IPS DF 4.7 (cell line): Measurements from ENCODE around the gene FKBP3.
"Not testable (repeated sequence)": the region's sequence is repeated elsewhere in the genome, so short reads cannot be mapped to it uniquely, and the experiment has no call there.

Experiments
- DNase-seq: peaks from one replicate; pipeline ENCODE4 v3.0.0-alpha.2; 2013; ENCODE audit warnings: low spot score; ENCODE audit errors: extremely low read depth

FKBP3 gene

GRCh38 chr14:45112896-45113781 lies 21.1 kb downstream of the FKBP3 start:
- no peak for DNase-seq

- DNase-seq, result no peak
These were observed 29.7 kb downstream of the FKBP3 start for GRCh38 chr14:45104561-45104960.

GRCh38 chr14:45103806-45104205 lies 30.5 kb downstream of the FKBP3 start:
- DNase-seq, result no peak

- no peak for DNase-seq
These were observed 38.1 kb downstream of the FKBP3 start for GRCh38 chr14:45096218-45096617.

- no peak for DNase-seq
These were observed 39.1 kb downstream of the FKBP3 start for GRCh38 chr14:45095143-45095542.

GRCh38 chr14:45094275-45094674 lies 40.0 kb downstream of the FKBP3 start:
- no peak for DNase-seq

- DNase-seq, result no peak
These were observed 42.6 kb downstream of the FKBP3 start for GRCh38 chr14:45091710-45092109.

- DNase-seq, result no peak
These were observed 44.5 kb downstream of the FKBP3 start for GRCh38 chr14:45089813-45090212.

- no peak for DNase-seq
These were observed 49.3 kb downstream of the FKBP3 start for GRCh38 chr14:45084946-45085346.

GRCh38 chr14:45083976-45084722 lies 50.1 kb downstream of the FKBP3 start, which contains the start of gene PRPF39:
TSS of gene PRPF39 (plus strand) at chr14:45084116. CDS start at chr14:45095240, 11,124 bp downstream.
- DNase-seq, result peak; percentile 53

- no peak for DNase-seq
These were observed 50.7 kb downstream of the FKBP3 start for GRCh38 chr14:45083617-45083975.

GRCh38 chr14:45082420-45082819 lies 51.9 kb downstream of the FKBP3 start:
- no peak for DNase-seq

GRCh38 chr14:45081096-45081495 lies 53.2 kb downstream of the FKBP3 start:
- not testable (repeated sequence) for DNase-seq

GRCh38 chr14:45080416-45080968 lies 53.8 kb downstream of the FKBP3 start:
- DNase-seq, result not testable (repeated sequence)

GRCh38 chr14:45078323-45078722 lies 56.0 kb downstream of the FKBP3 start:
- DNase-seq, result no peak

- DNase-seq, result no peak
These were observed 60.9 kb downstream of the FKBP3 start for GRCh38 chr14:45073231-45073879.

- no peak for DNase-seq
These were observed 62.2 kb downstream of the FKBP3 start for GRCh38 chr14:45072126-45072525.

GRCh38 chr14:45070215-45070614 lies 64.1 kb downstream of the FKBP3 start:
- DNase-seq, result no peak

- no peak for DNase-seq
These were observed 65.9 kb downstream of the FKBP3 start for GRCh38 chr14:45068396-45068795.

GRCh38 chr14:45066667-45067066 lies 67.6 kb downstream of the FKBP3 start:
- DNase-seq, result no peak

GRCh38 chr14:45065956-45066355 lies 68.3 kb downstream of the FKBP3 start:
- no peak for DNase-seq
